GM19372 (cell line): Measurements from ENCODE around the gene DOCK4.

Source experiments
- ATAC-seq: cut with Tn5 transposase; IDR thresholded peaks from one replicate; pipeline ENCODE4 v1.9.1; 2021; ENCODE audit warnings: mild to moderate bottlenecking, low read depth, moderate library complexity; ENCODE audit not compliant: unreplicated experiment

The DOCK4 gene

DNA sequence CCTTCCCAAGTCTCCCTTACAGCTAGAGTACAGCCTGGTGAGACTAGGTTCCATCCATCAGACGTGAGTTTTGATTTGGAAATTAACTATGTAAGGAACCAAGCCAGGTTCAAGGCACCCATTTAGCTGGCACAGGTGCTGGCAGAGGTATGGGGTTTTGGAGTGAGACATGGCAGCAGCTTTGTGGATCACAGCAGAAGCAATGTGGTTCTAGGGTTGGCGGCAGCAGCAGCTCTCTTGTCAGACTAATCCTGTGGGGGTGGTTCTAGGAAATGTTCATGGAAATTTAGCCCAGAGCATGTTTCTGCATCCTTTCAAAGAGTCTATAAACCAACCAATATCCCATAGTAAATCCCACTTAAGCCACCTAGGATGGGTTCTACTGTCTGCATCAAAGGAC is 142.2 kb downstream of the DOCK4 start:
- no peak for ATAC-seq

DNA sequence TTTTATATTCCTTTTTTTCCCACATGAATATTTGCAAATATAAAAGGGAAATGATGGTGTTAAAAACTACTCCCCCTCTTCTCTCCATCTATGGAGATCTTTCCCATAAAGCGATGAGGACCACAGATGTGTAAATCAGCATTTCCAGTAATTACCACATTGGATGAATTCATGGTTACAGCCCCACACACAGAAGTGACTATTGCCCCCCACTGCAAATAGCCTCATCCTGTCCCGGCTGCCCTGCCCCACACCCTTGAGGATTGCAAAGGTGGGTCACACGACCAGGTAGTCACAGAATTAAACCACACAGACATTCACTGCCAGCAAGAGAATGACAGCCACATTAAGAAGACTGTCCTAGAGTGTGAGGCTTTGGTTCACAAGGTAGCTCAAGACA is 145.1 kb downstream of the DOCK4 start:
- ATAC-seq, result no peak

- no peak for ATAC-seq
Observed at GRCh38 chr7:112060625-112061024, 145.6 kb downstream of the DOCK4 start.

DNA sequence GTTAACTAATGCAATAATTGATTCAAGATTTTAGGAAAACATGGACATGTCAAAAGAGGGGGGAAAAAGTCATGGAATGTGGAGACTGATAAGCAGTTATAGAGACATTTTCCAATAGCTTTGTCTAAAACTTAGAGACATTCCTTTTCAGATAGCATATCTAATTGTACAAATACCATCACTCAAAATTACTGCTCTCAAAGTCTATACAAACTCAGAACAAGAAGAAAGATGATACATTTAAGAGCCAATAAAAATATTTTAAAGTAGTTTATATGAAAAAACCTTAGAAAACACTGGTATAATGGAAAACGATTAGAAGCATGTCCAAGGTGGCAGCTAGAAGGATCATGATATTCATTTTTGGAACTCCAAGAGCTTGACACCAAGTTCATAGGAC is 146.5 kb downstream of the DOCK4 start:
- no peak for ATAC-seq

GRCh38 chr7:112058686-112059085 is 147.5 kb downstream of the DOCK4 start:
- no peak for ATAC-seq

GRCh38 chr7:112056409-112056808 is 149.8 kb downstream of the DOCK4 start:
- ATAC-seq, result no peak

- no peak for ATAC-seq
Observed at GRCh38 chr7:112053737-112054069, 152.5 kb downstream of the DOCK4 start.

DNA sequence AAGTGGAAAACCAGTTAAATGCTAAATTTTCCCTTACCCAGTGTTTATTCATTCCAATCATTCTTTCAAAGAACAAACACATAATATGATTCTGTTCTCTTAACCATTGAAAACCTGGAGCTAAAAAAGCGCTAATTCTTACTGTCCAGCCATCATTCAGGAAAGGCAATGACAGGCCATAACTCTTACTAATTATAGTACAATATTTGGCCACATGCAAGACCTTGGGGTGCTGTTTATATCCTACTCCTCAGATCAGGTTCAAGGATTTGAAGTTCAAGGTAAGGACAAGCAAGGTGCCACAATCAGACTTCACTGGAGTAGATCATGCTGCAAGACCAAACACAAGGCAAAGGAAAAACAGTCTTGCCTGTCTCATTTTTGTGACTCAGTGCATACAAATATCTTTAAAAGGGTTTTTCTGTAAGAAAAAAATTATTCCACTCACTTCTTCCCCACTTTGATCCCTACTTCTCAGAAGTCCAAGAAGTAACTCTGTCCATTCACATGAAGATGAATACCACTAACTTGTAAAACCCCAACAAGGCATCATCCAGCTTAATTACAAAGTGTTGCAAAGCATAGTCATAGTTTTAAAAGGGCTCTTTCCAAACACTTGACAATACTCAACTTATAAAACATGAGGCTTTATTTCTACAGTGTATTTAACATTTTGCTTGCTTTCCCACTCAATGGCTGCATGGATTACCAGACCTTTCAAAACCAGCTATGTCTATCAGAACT is 153.0 kb downstream of the DOCK4 start:
- no peak for ATAC-seq

- no peak for ATAC-seq
Observed at GRCh38 chr7:112052498-112052897, 153.7 kb downstream of the DOCK4 start.

DNA sequence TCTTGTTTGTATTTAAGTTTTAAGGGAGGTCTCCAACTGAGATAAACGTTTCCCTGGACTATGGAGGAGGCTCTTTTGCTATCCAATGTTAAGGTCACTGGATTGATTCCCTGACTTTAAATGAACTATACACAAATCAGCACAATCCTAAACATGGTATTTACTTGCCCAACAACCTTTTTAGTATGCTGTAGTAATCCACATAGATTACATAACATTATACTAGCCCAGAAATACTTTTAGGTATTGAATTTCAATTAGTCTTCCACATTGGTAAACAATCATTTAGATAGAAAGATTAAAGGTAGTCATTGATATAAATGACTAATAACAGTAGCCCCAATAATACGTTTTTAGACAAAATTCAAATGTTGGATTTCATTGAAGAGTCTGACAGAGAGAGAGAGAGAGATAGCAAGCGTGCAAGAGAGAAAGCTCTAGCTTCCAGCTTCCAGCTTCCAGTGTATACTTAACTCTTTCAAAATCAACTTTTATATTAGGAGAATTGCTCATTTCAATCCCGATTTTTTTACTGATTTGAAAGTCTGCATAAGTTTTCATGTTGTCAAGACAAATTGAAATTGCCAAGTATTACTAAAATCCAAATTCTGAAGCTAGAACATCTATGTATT is 155.8 kb downstream of the DOCK4 start:
- no peak for ATAC-seq

DNA sequence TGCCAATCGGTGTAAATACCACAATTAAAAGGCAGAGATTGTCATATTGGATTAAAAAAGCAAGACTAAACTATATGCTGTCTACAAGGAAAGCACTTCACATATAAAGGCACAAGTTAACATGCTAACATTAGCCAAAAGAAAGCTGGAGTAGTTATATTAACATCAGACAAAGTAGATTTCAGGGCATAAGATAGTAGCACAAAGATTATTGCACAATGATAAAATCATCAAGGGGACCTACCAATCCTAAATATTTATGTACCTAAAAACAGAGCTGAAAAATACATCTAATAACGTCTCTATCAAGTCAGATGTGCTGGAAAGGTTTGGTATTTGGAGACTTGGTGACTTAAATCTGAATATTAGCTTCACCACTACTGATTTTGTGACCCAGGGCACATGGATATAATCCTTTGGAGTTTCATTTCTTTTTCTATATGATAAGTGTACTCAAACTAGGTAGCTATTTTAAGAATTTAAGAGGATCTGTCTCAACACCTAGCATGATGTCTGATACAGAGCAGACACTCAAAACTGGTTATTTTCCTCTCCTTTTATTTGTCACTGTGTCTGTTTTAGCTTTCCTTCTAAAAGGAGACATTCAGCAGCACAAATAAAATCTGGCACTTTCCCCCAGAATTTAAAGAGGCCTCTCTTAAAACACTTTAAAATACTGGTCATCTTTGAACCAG is 156.5 kb downstream of the DOCK4 start:
- no peak for ATAC-seq

DNA sequence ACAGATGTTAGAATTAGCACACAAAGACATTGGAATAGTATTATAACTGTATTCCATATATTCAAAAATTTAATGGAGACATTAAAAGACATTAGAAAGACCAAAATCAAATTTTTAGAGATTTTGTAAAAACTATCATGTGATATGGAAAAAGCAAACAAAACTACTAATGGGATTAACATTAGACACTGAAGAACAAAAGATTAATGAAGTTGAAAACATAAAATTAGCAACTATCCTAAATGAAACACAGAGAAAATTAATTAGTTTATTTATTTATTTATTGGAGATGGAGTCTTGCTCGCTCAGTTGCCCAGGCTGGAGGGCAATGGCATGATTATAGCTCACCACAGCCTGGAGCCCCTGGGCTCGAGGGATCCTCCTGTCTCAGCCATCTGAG is 158.8 kb downstream of the DOCK4 start:
- ATAC-seq, result no peak

DNA sequence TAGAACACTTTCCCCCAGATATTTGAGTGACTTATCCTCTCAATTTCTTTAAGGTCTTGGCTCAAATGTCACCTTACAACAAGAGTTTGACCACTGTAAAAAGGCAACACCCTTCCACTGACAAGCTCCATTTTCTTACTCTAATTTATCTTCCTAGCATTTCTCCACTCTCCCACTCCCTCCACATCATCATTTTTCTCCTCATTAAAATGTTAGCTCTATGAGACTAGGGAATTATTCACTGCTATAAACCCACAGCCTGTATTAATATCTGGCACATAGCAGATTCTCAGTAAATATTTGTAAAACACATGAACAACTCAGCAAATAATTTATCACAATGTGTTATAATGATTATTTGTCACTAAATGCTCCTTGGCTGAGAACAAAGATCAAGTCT is 161.0 kb downstream of the DOCK4 start:
- no peak for ATAC-seq

DNA sequence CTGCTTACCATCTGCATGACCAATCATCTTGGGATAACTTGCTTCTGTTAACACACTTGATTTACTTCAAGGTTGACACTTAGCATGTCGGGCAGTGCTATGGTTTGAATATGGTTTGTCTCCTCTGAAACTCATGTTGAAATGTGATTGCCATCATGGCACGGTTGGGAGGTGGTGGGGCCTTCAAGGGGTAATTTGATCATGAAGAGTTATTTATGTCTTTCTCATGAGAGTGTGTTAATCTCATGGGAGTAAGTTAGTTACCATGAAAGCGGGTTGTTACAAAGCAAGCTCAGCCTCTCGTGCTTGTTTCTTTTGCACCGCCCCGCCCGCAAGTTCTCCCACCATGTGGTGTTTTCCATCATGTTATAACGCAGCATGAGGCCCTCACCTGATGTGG is 163.6 kb downstream of the DOCK4 start:
- no peak for ATAC-seq

DNA sequence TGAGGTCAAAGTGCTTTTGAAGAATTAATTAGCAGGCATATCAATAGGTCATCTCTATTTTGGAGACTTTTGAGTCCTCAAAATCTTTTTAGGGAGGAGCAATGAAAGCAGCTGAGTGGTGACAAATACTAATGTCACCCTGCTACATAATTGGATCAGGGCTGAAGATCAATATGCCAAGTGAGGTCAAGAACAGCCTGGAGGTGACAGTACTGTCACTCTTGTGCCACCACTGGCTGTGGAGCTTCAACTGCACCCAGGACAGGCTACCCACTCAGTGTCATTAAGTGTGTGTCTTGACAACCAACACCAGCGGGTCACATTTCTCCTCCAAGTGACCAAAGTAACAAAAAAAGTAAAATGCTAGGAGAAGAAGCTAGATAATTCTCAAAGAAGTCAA is 167.8 kb downstream of the DOCK4 start:
- no peak for ATAC-seq

GRCh38 chr7:112036071-112036470 is 170.1 kb downstream of the DOCK4 start:
- no peak for ATAC-seq

DNA sequence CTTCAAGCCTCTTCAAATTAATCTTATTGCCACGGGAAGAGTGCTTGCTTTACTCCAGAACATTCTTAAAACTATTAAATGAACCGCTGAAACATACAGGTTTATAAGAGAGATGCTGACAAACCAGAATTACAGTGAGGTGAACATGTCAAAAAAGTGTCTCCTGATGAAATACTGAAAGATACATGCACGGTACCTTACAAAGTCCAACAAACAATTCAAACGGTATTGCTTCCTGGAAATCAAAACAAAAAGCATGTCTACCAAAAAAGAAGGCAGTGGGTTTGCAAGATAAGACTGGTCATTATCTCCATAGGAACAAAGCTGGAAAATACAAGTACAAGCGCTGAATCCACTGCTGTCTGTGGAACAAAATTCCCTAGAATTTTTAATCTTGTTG is 174.5 kb downstream of the DOCK4 start:
- no peak for ATAC-seq

DNA sequence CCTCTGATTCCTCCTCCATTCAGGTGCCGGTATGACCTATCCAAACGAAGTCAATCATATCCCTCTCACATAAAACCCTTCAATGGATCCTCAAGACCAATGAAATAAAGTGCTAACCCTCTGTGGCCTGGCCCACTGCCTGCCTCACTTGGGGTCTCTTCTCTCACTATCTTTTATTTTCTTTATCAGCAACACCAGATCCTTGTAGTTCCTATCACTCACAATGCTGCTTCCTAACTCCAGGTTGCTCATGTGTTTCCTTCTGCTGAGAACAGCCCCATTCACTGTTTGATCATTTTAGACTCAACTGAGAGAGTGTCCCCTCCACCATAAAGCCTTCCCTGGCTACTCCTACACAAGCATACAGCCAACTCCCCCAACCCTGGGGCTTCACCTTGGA is 180.6 kb downstream of the DOCK4 start:
- ATAC-seq, result no peak

DNA sequence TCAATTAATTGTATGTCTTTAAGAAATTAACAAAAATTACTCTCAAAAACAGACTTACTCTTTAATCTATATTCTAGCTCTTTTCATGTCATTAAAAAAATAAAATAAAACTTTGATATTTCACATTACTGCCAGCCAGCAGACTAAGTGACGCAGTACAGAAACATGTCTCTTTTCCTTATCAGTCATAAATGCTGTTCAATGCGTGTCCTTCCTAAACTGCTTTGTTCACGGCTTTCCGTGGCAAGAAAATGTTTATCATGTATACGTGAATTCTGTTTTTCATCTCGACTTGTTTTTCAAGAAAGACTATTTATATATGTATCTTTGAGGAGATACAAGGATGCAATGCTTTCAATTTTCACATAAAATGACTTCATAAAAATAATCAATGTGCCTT is 182.4 kb downstream of the DOCK4 start:
- ATAC-seq, result no peak

GRCh38 chr7:112023282-112023681 is 182.9 kb downstream of the DOCK4 start:
- no peak for ATAC-seq

GRCh38 chr7:112022128-112022527 is 184.1 kb downstream of the DOCK4 start:
- no peak for ATAC-seq
